Heart right ventricle (tissue), 16 donors: Measurements from ENCODE around the gene PNMA6F. TPM values are rescaled to one million over a fixed set of nuclear protein-coding genes. Genes with fewer than 3 reads are reported as not detected.
"Not testable (repeated sequence)": the region's sequence is repeated elsewhere in the genome, so short reads cannot be mapped to it uniquely, and the experiment has no call there.

Experiments used
- ATAC-seq, 8 donors: fragments of 200-7000 bp; cut with Tn5 transposase; one replicate each; pipeline ENCODE4 v1.9.1; 2020; ENCODE audit warnings: mild to moderate bottlenecking in 8 of 8, moderate library complexity in 8 of 8, moderate number of reproducible peaks in 1 of 8
- DNase-seq, 2 donors: peaks; one replicate each; pipeline ENCODE4 v3.0.0-alpha.2; 2020
- H3K27ac ChIP-seq, 10 donors: fragments of 200-600 bp; sonication (generic) in 2 of 10; one replicate each; pipeline versions ENCODE4 v1.5.0 to v1.8.0; 2020 to 2022; ENCODE audit warnings: mild to moderate bottlenecking in 3 of 10
- H3K27me3 ChIP-seq, 7 donors: fragments of 200-600 bp; one replicate each; pipeline ENCODE4 v1.8.0; 2021 to 2022; ENCODE audit warnings: mild to moderate bottlenecking in 2 of 7
- H3K36me3 ChIP-seq, 9 donors: fragments of 200-600 bp; sonication (generic) in 1 of 9; one replicate each; pipeline versions ENCODE4 v1.5.0 to v1.8.0; 2020 to 2022; ENCODE audit warnings: mild to moderate bottlenecking in 2 of 9
- H3K4me1 ChIP-seq, 9 donors: fragments of 200-600 bp; sonication (generic) in 1 of 9; one replicate each; pipeline versions ENCODE4 v1.5.0 to v1.8.0; 2020 to 2022; ENCODE audit warnings: mild to moderate bottlenecking in 4 of 9
- H3K4me3 ChIP-seq, 10 donors: fragments of 200-600 bp; sonication (generic) in 2 of 10; one replicate each; pipeline versions ENCODE4 v1.5.0 to v1.8.0; 2020 to 2022; ENCODE audit warnings: mild to moderate bottlenecking in 7 of 10, moderate library complexity in 2 of 10
- H3K9me3 ChIP-seq, 11 donors: fragments of 200-600 bp in 10 of 11; sonication (generic) in 2 of 11; one replicate each; pipeline versions ENCODE4 v1.5.0 to v1.8.0; 2013 to 2022; ENCODE audit warnings: mild to moderate bottlenecking in 2 of 11, control low read depth in 1 of 11, moderate library complexity in 1 of 11
- WGBS, 2 donors: extraction: QIAGEN DNeasy Blood & Tissue Kit; methylation state at CpG; one replicate each; pipeline ENCODE4 v1.1.7; 2013; ENCODE audit warnings: inconsistent platforms in 1 of 2; 5-methylcytosine and 5-hydroxymethylcytosine counted together
- intact Hi-C, 10 donors: fragments of 100-400 bp; cut with DNase I; formaldehyde crosslinking; loops; one replicate each; pipeline versions ENCODE4 v1.11.1 to v1.14.2; 2022
- polyA plus RNA-seq, 2 donors: library from polyadenylated mRNA; stranded (reverse); fragments of 200-250 nt; gene quantifications; one replicate each; pipeline ENCODE4 v1.2.3, GENCODE V29; 2013
- total RNA-seq, 10 donors: library from RNA; stranded (reverse); fragmentation: NEBNext Ultra II Directional in 3 of 10; extraction: Animal tissue kit (Norgen Biotek cat#: 25700) in 3 of 10; gene quantifications; one replicate each; pipeline versions ENCODE4 v1.2.1 to v1.2.4, GENCODE V29; 2021 to 2023
- donor health status: Arrhythmogenic right ventricular cardiomyopathy.
- donor health status: ischemic (EF 13 %, LVEDD 7.1; RV severe dilation, severe dysfunction).
- donor health status: healthy with polysubstance abuse.
- donor health status: DM: no; HTN: yes; CAD: no.
- donor health status: DM: no; HTN: no; CAD: no.
- donor health status: ischemic (EF 25% LVEDD 6.9; RV normal size, moderate dysfunction).
- donor health status: ischemic (EF 25% LVEDD 5.7; RV mildly dilated, moderate dysfunction).
- donor health status: healthy.
- donor health status: DM: yes; HTN: yes; CAD: no.
- donor health status: Ischemic cardiomyopathy.
- donor health status: ischemic (EF 35%, LVEDD 5.7; RV mildly dilated, moderate dysfunction).
- donor health status: nonischemic (EF 11% LVEDD 7.7; RV severe dilation, severe dysfunction).
- donor health status: DM: yes; HTN: yes; CAD: no.
- donor health status: PGD.
- donor health status: ischemic (EF 29% LVEDD 5.4; RV normal size, mild dysfunction).
- donor health status: nonischemic (EF 23%, LVEDD 6.1; RV moderate dilation, normal function).

PNMA6F gene
- total and polyA plus RNA-seq, 12 donors, result not detected

- intact Hi-C loops, H3K27me3 ChIP-seq: not testable (repeated sequence)
Measured at GRCh38 chrX:153281784-153282183, 39.8 kb downstream of the PNMA6F start.

GRCh38 chrX:153279304-153279703, 42.3 kb downstream of the PNMA6F start:
- ATAC-seq, H3K4me1 ChIP-seq, H3K27ac ChIP-seq, DNase-seq, H3K4me3 ChIP-seq, intact Hi-C loops, H3K27me3 ChIP-seq, H3K36me3 ChIP-seq, H3K9me3 ChIP-seq: not testable (repeated sequence)
- WGBS, 2 donors, result no CpG with 5 or more reads among the region's 8 CpGs

More at GRCh38 chrX:153281784-153282183, 39.8 kb downstream of the PNMA6F start:
- WGBS, 2 donors, result no CpG with 5 or more reads among the region's 3 CpGs
- not testable (repeated sequence) for H3K4me1 ChIP-seq, H3K36me3 ChIP-seq, DNase-seq, ATAC-seq, H3K9me3 ChIP-seq, H3K27ac ChIP-seq, H3K4me3 ChIP-seq

- H3K4me1 ChIP-seq, intact Hi-C loops: not testable (repeated sequence)
- WGBS, 2 donors, result 86 to 97% methylated on average over 4 to 8 of the region's 14 CpGs
Measured at GRCh38 chrX:153276049-153276448, 45.5 kb downstream of the PNMA6F start.

GRCh38 chrX:153275418-153275817, 46.1 kb downstream of the PNMA6F start:
- intact Hi-C loops, H3K27ac ChIP-seq, H3K27me3 ChIP-seq, DNase-seq, H3K4me1 ChIP-seq, ATAC-seq, H3K9me3 ChIP-seq, H3K36me3 ChIP-seq, H3K4me3 ChIP-seq: not testable (repeated sequence)
- 60 to 89% methylated on average over 1 to 3 of the region's 16 CpGs for WGBS, 2 donors

More at GRCh38 chrX:153276049-153276448, 45.5 kb downstream of the PNMA6F start:
- not testable (repeated sequence) for H3K27me3 ChIP-seq, H3K27ac ChIP-seq, ATAC-seq, H3K9me3 ChIP-seq, DNase-seq, H3K36me3 ChIP-seq, H3K4me3 ChIP-seq

- H3K4me3 ChIP-seq, DNase-seq, intact Hi-C loops, H3K36me3 ChIP-seq, ATAC-seq, H3K9me3 ChIP-seq, H3K27ac ChIP-seq, H3K27me3 ChIP-seq, H3K4me1 ChIP-seq: not testable (repeated sequence)
- 96 to 97% methylated on average over 10 to 13 of the region's 21 CpGs for WGBS, 2 donors
Measured at GRCh38 chrX:153272584-153272983, 49.0 kb downstream of the PNMA6F start.

- H3K27me3 ChIP-seq, H3K36me3 ChIP-seq, H3K4me1 ChIP-seq, H3K9me3 ChIP-seq, H3K27ac ChIP-seq, intact Hi-C loops, DNase-seq, H3K4me3 ChIP-seq: not testable (repeated sequence)
- WGBS, 2 donors, result 94 to 100% methylated on average over 4 to 6 of the region's 19 CpGs
- ATAC-seq, result peak in 2 of 8 donors; percentile 21 to 23
Measured at GRCh38 chrX:153272070-153272469, 49.5 kb downstream of the PNMA6F start.

Other genes with a start within 250 kb of the PNMA6F start
- 1 to 10 TPM in 9 of 10 donors, under 1 TPM in 1; 0.94 to 4.5 (median 1.9) TPM for gene PNMA6A, start 249.3 kb downstream of the PNMA6F start, total RNA-seq
- gene PNMA6A, start 249.3 kb downstream of the PNMA6F start, polyA plus RNA-seq, result 1 to 10 TPM in 1 of 2 donors, under 1 TPM in 1; 0.51 to 2.9 TPM
- gene MAGEA1, start 142.5 kb downstream of the PNMA6F start, total RNA-seq, result not detected
- gene MAGEA1, start 142.5 kb downstream of the PNMA6F start, polyA plus RNA-seq, result not detected
- 10 to 100 TPM in 1 of 10 donors, 1 to 10 TPM in 9; 6.6 to 10.1 (median 7.6) TPM for gene ZNF275, start 12.4 kb upstream of the PNMA6F start, total RNA-seq
- gene ZNF275, start 12.4 kb upstream of the PNMA6F start, polyA plus RNA-seq, result 1 to 10 TPM; 2.3 to 3.5 TPM
- not detected for gene PNMA6E, start 79.6 kb upstream of the PNMA6F start, total RNA-seq
- gene PNMA6E, start 79.6 kb upstream of the PNMA6F start, polyA plus RNA-seq, result not detected
- 1 to 10 TPM in 3 of 10 donors, under 1 TPM in 7; 0.17 to 1.6 (median 0.44) TPM for gene ZFP92, start 89.7 kb upstream of the PNMA6F start, total RNA-seq
- under 1 TPM; 0.23 to 0.51 TPM for gene ZFP92, start 89.7 kb upstream of the PNMA6F start, polyA plus RNA-seq
- gene TREX2, start 124.3 kb upstream of the PNMA6F start, total RNA-seq, result under 1 TPM in 6 of 10 donors, not detected in 4; 0.20 to 0.33 (median 0.26) TPM
- gene TREX2, start 124.3 kb upstream of the PNMA6F start, polyA plus RNA-seq, result under 1 TPM; 0.36 to 0.44 TPM
- 10 to 100 TPM; 12.7 to 25.7 (median 18.2) TPM for gene HAUS7, start 148.8 kb upstream of the PNMA6F start, total RNA-seq
- 10 to 100 TPM; 24.3 to 45.3 TPM for gene HAUS7, start 148.8 kb upstream of the PNMA6F start, polyA plus RNA-seq
- 100 to 1,000 TPM in 1 of 10 donors, 10 to 100 TPM in 9; 38.7 to 202 (median 62.4) TPM for gene BGN, start 173.2 kb upstream of the PNMA6F start, total RNA-seq
- 100 to 1,000 TPM; 101 to 116 TPM for gene BGN, start 173.2 kb upstream of the PNMA6F start, polyA plus RNA-seq
- gene ATP2B3, start 195.9 kb upstream of the PNMA6F start, total RNA-seq, result not detected
- not detected for gene ATP2B3, start 195.9 kb upstream of the PNMA6F start, polyA plus RNA-seq